ENCODE results near the gene PAPOLB. TPM values are rescaled to one million over a fixed set of nuclear protein-coding genes. Genes with fewer than 3 reads are reported as not detected.

PAPOLB gene
- total and polyA plus RNA-seq, 2 of the 4 experiments (the other 2 are of a cell fraction), result under 0.01 TPM; not detected in 1

GRCh38 chr7:4856336-4857057, 5.3 kb downstream of the PAPOLB start:
- no CpG with 5 or more reads among the region's 10 CpGs for WGBS, 2 experiments (ENCODE audit: extremely low coverage in 2 of 2, insufficient read length in 1 of 2)
- H2AK9ac ChIP-seq (replicated peaks; ENCODE audit: low read depth, low read length, poor library complexity), result no peak overlapping the region
- no peak overlapping the region for H2BK20ac ChIP-seq (ENCODE audit: low read depth, low read length)
- H3K4ac ChIP-seq (ENCODE audit: low read depth, low read length), result no peak overlapping the region
- no peak overlapping the region for H3K4me3 ChIP-seq (ENCODE audit: insufficient read depth, low read depth, low read length)
- H3K14ac ChIP-seq (replicated peaks; ENCODE audit: low read depth, low read length), result no peak overlapping the region
- ChIA-PET POLR2A (ENCODE audit: unreplicated experiment) (no interaction called here), CTCF (no interaction called here)
- dilution Hi-C loops (cut with HindIII; ENCODE audit: low sequenced_read_pairs, unreplicated experiment), result no loop called here
- H4K91ac ChIP-seq (ENCODE audit: insufficient read depth, low read depth, low read length), result no peak overlapping the region
- no peak overlapping the region for H4K8ac ChIP-seq (ENCODE audit: low read depth in 2 of 2, low read length in 2 of 2)
- no peaks in the 10 kb centered on the region for H4K20me1 ChIP-seq (ENCODE audit: insufficient read depth, low read length)
- peaks cover under 1% of the 10 kb centered on the region for H3K9me3 ChIP-seq (ENCODE audit: control insufficient read depth, insufficient read depth, low read length)
- no peak overlapping the region for H2AK5ac ChIP-seq (ENCODE audit: low read depth, low read length)
- H2BK15ac ChIP-seq (ENCODE audit: low read depth, low read length), result no peak overlapping the region
- H3K36me3 ChIP-seq (ENCODE audit: control insufficient read depth, insufficient read depth, low read length), result no peaks in the 10 kb centered on the region
- H3K4me2 ChIP-seq (ENCODE audit: low read depth, low read length), result no peak overlapping the region
- peaks cover 5% of the 10 kb centered on the region for H3K27me3 ChIP-seq (ENCODE audit: control insufficient read depth, insufficient read depth, low read length)
- no peak overlapping the region for H3K27ac ChIP-seq (ENCODE audit: insufficient read depth, low read length)
- ATAC-seq (ENCODE audit: low read depth), result no peak
- H3K9ac ChIP-seq (ENCODE audit: low read depth, low read length), result no peak overlapping the region
- no peak overlapping the region for H3K18ac ChIP-seq (ENCODE audit: low read depth, low read length)
- no peak overlapping the region for H2BK5ac ChIP-seq (ENCODE audit: low read depth, low read length, poor library complexity, severe bottlenecking)
- no peaks in the 10 kb centered on the region for H3K79me1 ChIP-seq (ENCODE audit: low read depth in 1 of 2, low read length in 2 of 2)
- intact Hi-C loops (cut with micrococcal nuclease), result no loop called here
- in situ Hi-C loops (cut with MboI; ENCODE audit: low sequenced_read_pairs), result no loop called here
- no peak overlapping the region for H4K5ac ChIP-seq (ENCODE audit: low read depth, low read length)
- H2BK120ac ChIP-seq (ENCODE audit: low read depth, low read length), result no peak overlapping the region
- H3K23ac ChIP-seq (ENCODE audit: low read depth, low read length), result no peak overlapping the region
- no peak for TF ChIP-seq RFX5 (IDR thresholded peaks at IDR 0.05; ENCODE audit: low read depth, low read length)
- DNase-seq, result no peak
- no TSS peak for BruUV-seq (replicated peaks)
- no peak overlapping the region for H2AFZ ChIP-seq (replicated peaks; ENCODE audit: low read length, poor library complexity)
- no peak overlapping the region for H3K56ac ChIP-seq (ENCODE audit: extremely low read depth, insufficient read depth, low read length)
- no peaks in the 10 kb centered on the region for H3K4me1 ChIP-seq (ENCODE audit: control insufficient read depth, insufficient read depth, low read length)
- no peaks in the 10 kb centered on the region for H3K9me1 ChIP-seq (ENCODE audit: insufficient read depth, low read length)
